HepG2 (cell line): ENCODE data around the gene CDR2L. TPM values are rescaled to one million over a fixed set of nuclear protein-coding genes. Genes with fewer than 3 reads are reported as not detected.

ENCODE experiments used
- CBX2 ChIP-seq, 2 experiments: fragments of 200-600 bp in 1 of 2; sonication (generic); formaldehyde crosslinking in 1 of 2; IDR thresholded peaks; 2 replicates each; pipeline versions ENCODE4 v1.7.0 to v1.8.1; 2018 to 2022; ENCODE audit warnings: low read depth in 2 of 2, low read length in 1 of 2, mild to moderate bottlenecking in 1 of 2, missing genetic modification reagents in 1 of 2
- JUND ChIP-seq: sonication (generic); formaldehyde crosslinking; IDR thresholded peaks from 2 replicates; pipeline ENCODE4 v1.8.0; 2022; ENCODE audit warnings: mild to moderate bottlenecking, missing genetic modification reagents
- NCOA5 ChIP-seq: sonication (generic); formaldehyde crosslinking; IDR thresholded peaks from 2 replicates; pipeline ENCODE4 v1.4.0; 2020; ENCODE audit warnings: missing genetic modification reagents
- SMARCC2 ChIP-seq: fragments of 450-650 bp; IDR thresholded peaks from 2 replicates; pipeline ENCODE4 v1.6.1; 2017; ENCODE audit warnings: antibody characterized with exemption, mild to moderate bottlenecking
- SRF ChIP-seq: IDR thresholded peaks from 2 replicates; pipeline ENCODE4 v1.6.1; 2011; ENCODE audit warnings: mild to moderate bottlenecking, low read depth, low read length, moderate library complexity
- SRSF4 ChIP-seq: fragments of 200-400 bp; formaldehyde crosslinking; IDR thresholded peaks from one replicate; pipeline ENCODE4 v1.6.1; 2018; ENCODE audit warnings: mild to moderate bottlenecking, low read depth, low read length, moderate library complexity; ENCODE audit not compliant: poor library complexity, severe bottlenecking
- ZMYM2 ChIP-seq: sonication (generic); formaldehyde crosslinking; IDR thresholded peaks from 2 replicates; pipeline ENCODE4 v1.8.0; 2022; ENCODE audit warnings: mild to moderate bottlenecking, missing genetic modification reagents
- ZNF432 ChIP-seq: sonication (generic); formaldehyde crosslinking; IDR thresholded peaks from 2 replicates; pipeline ENCODE4 v1.5.0; 2020; ENCODE audit warnings: missing genetic modification reagents, mild to moderate bottlenecking, borderline replicate concordance
- ZNF672 ChIP-seq: sonication (generic); formaldehyde crosslinking; IDR thresholded peaks from 2 replicates; pipeline ENCODE4 v1.8.1; 2022; ENCODE audit warnings: missing genetic modification reagents
- polyA plus RNA-seq, 8 experiments: library from polyadenylated mRNA; depleted of rRNA in 3 of 8; stranded (reverse) in 7 of 8; unstranded in 1 of 8; fragments of >200 nt; fragmentation: Illumina TruSeq in 4 of 8; extraction: Trizol in 4 of 8; gene quantifications; 2 replicates each; pipeline versions ENCODE4 v1.2.1 to v1.2.3, GENCODE V29; 2011 to 2016; ENCODE audit warnings: low read depth in 4 of 8, missing spikeins in 1 of 8, mixed read lengths in 1 of 8; ENCODE audit not compliant: insufficient read depth in 1 of 8
- total RNA-seq, 5 experiments: library from RNA; depleted of rRNA; stranded (reverse); fragments of >200 nt; fragmentation: Illumina TruSeq; extraction: Trizol; gene quantifications; 2 replicates each; pipeline ENCODE4 v1.2.3, GENCODE V29; 2016; ENCODE audit warnings: low read depth in 1 of 5
- TF ChIP-seq, protein P1 (sequence below): sonication (generic); formaldehyde crosslinking; IDR thresholded peaks from 2 replicates; pipeline ENCODE4 v1.5.0; 2020; ENCODE audit warnings: missing genetic modification reagents
- TF ChIP-seq, protein P2 (sequence below): IDR thresholded peaks from 2 replicates; pipeline ENCODE4 v1.6.1; 2016; ENCODE audit warnings: low read depth, control low read depth
- TF ChIP-seq, protein P3 (sequence below): sonication (generic); formaldehyde crosslinking; IDR thresholded peaks from 2 replicates; pipeline ENCODE4 v1.5.1; 2020; ENCODE audit warnings: missing genetic modification reagents, mild to moderate bottlenecking, borderline replicate concordance
- TF ChIP-seq, protein P4 (sequence below): IDR thresholded peaks from 2 replicates; pipeline ENCODE4 v1.6.1; 2016; ENCODE audit warnings: control low read depth
- TF ChIP-seq, protein P5 (sequence below): sonication (generic); formaldehyde crosslinking; IDR thresholded peaks from 2 replicates; pipeline ENCODE4 v1.4.0; 2020; ENCODE audit warnings: missing genetic modification reagents, borderline replicate concordance
- TF ChIP-seq, protein P6 (sequence below): sonication (generic); formaldehyde crosslinking; IDR thresholded peaks from 2 replicates; pipeline ENCODE4 v1.9.0; 2021; ENCODE audit warnings: missing genetic modification reagents, borderline replicate concordance

Gene CDR2L
- total and polyA plus RNA-seq, 2 of the 13 experiments (the other 11 are each of a cell fraction or from before 2014, with no cell fraction given), result 1.9 to 2.1 TPM

DNA sequence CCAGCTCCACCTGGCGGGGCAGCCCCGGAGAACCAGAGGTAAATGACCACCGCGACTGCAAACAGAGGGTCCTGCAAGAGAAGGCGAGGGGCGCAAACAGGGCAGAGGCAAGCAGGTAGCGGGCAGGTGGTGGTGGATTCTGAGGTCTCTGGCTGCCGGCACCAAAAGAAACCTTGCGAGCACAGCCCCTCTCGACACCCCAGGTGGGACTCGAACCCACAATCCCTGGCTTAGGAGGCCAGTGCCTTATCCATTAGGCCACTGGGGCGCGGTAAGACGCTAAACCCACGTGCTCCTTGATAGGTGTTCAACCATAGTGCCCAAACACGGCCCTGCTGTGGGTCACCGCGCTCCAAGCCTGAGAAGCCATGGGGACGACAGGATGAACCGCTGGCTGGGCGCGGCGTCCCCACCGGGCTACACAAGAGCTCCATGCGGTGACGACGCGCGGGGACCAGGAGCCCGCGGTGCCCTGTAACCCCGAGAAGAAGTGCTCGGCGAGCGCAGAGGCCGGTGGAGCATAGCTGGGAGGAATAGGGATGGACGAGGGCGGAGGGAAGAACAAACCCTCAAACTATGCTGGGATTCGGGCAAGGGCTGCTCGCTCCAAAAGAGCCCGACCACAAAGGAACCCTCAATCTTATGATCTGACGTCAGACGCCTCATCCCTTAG lies 46.9 kb downstream of the CDR2L start (continued):
- TF ChIP-seq, protein P1, sequence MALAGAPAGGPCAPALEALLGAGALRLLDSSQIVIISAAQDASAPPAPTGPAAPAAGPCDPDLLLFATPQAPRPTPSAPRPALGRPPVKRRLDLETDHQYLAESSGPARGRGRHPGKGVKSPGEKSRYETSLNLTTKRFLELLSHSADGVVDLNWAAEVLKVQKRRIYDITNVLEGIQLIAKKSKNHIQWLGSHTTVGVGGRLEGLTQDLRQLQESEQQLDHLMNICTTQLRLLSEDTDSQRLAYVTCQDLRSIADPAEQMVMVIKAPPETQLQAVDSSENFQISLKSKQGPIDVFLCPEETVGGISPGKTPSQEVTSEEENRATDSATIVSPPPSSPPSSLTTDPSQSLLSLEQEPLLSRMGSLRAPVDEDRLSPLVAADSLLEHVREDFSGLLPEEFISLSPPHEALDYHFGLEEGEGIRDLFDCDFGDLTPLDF (CRISPR knock-in tag), result peak; percentile 21; the same call in 1 of the 2 replicates
- TF ChIP-seq ZMYM2 (CRISPR knock-in tag), result peak; percentile 99
- TF ChIP-seq, protein P2, sequence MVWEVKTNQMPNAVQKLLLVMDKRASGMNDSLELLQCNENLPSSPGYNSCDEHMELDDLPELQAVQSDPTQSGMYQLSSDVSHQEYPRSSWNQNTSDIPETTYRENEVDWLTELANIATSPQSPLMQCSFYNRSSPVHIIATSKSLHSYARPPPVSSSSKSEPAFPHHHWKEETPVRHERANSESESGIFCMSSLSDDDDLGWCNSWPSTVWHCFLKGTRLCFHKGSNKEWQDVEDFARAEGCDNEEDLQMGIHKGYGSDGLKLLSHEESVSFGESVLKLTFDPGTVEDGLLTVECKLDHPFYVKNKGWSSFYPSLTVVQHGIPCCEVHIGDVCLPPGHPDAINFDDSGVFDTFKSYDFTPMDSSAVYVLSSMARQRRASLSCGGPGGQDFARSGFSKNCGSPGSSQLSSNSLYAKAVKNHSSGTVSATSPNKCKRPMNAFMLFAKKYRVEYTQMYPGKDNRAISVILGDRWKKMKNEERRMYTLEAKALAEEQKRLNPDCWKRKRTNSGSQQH, result peak; percentile 58; the same call in 1 of the 2 replicates
- TF ChIP-seq SRF, result no peak
- no peak for TF ChIP-seq ZNF672
- TF ChIP-seq, protein P3, sequence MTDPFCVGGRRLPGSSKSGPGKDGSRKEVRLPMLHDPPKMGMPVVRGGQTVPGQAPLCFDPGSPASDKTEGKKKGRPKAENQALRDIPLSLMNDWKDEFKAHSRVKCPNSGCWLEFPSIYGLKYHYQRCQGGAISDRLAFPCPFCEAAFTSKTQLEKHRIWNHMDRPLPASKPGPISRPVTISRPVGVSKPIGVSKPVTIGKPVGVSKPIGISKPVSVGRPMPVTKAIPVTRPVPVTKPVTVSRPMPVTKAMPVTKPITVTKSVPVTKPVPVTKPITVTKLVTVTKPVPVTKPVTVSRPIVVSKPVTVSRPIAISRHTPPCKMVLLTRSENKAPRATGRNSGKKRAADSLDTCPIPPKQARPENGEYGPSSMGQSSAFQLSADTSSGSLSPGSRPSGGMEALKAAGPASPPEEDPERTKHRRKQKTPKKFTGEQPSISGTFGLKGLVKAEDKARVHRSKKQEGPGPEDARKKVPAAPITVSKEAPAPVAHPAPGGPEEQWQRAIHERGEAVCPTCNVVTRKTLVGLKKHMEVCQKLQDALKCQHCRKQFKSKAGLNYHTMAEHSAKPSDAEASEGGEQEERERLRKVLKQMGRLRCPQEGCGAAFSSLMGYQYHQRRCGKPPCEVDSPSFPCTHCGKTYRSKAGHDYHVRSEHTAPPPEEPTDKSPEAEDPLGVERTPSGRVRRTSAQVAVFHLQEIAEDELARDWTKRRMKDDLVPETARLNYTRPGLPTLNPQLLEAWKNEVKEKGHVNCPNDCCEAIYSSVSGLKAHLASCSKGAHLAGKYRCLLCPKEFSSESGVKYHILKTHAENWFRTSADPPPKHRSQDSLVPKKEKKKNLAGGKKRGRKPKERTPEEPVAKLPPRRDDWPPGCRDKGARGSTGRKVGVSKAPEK, result peak; percentile 72; the same call in 1 of the 2 replicates
- TF ChIP-seq SRSF4, result no peak
- no peak for TF ChIP-seq CBX2 (IDR thresholded peaks at IDR 0.05; ENCODE audit: low read depth, low read length)
- no peak for TF ChIP-seq CBX2 (CRISPR knock-in tag; IDR thresholded peaks at IDR 0.05; ENCODE audit: low read depth)
- no peak for TF ChIP-seq SMARCC2
- no peak for TF ChIP-seq ZNF432 (CRISPR knock-in tag)
- TF ChIP-seq, protein P4, sequence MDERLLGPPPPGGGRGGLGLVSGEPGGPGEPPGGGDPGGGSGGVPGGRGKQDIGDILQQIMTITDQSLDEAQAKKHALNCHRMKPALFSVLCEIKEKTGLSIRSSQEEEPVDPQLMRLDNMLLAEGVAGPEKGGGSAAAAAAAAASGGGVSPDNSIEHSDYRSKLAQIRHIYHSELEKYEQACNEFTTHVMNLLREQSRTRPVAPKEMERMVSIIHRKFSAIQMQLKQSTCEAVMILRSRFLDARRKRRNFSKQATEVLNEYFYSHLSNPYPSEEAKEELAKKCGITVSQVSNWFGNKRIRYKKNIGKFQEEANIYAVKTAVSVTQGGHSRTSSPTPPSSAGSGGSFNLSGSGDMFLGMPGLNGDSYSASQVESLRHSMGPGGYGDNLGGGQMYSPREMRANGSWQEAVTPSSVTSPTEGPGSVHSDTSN (CRISPR knock-in tag), result peak; percentile 38; the same call in 1 of the 2 replicates
- TF ChIP-seq, protein P5, sequence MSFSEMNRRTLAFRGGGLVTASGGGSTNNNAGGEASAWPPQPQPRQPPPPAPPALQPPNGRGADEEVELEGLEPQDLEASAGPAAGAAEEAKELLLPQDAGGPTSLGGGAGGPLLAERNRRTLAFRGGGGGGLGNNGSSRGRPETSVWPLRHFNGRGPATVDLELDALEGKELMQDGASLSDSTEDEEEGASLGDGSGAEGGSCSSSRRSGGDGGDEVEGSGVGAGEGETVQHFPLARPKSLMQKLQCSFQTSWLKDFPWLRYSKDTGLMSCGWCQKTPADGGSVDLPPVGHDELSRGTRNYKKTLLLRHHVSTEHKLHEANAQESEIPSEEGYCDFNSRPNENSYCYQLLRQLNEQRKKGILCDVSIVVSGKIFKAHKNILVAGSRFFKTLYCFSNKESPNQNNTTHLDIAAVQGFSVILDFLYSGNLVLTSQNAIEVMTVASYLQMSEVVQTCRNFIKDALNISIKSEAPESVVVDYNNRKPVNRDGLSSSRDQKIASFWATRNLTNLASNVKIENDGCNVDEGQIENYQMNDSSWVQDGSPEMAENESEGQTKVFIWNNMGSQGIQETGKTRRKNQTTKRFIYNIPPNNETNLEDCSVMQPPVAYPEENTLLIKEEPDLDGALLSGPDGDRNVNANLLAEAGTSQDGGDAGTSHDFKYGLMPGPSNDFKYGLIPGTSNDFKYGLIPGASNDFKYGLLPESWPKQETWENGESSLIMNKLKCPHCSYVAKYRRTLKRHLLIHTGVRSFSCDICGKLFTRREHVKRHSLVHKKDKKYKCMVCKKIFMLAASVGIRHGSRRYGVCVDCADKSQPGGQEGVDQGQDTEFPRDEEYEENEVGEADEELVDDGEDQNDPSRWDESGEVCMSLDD (CRISPR knock-in tag), result peak; percentile 92
- TF ChIP-seq NCOA5 (CRISPR knock-in tag), result no peak
- peak; percentile 75 for TF ChIP-seq JUND (CRISPR knock-in tag)
- TF ChIP-seq, protein P6, sequence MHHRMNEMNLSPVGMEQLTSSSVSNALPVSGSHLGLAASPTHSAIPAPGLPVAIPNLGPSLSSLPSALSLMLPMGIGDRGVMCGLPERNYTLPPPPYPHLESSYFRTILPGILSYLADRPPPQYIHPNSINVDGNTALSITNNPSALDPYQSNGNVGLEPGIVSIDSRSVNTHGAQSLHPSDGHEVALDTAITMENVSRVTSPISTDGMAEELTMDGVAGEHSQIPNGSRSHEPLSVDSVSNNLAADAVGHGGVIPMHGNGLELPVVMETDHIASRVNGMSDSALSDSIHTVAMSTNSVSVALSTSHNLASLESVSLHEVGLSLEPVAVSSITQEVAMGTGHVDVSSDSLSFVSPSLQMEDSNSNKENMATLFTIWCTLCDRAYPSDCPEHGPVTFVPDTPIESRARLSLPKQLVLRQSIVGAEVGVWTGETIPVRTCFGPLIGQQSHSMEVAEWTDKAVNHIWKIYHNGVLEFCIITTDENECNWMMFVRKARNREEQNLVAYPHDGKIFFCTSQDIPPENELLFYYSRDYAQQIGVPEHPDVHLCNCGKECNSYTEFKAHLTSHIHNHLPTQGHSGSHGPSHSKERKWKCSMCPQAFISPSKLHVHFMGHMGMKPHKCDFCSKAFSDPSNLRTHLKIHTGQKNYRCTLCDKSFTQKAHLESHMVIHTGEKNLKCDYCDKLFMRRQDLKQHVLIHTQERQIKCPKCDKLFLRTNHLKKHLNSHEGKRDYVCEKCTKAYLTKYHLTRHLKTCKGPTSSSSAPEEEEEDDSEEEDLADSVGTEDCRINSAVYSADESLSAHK (CRISPR knock-in tag), result peak; percentile 61; the same call in 1 of the 2 replicates
